Tibial nerve (tissue), 4 donors: Measurements from ENCODE around the gene PADI4. TPM values are rescaled to one million over a fixed set of nuclear protein-coding genes. Genes with fewer than 3 reads are reported as not detected.

Experiments
- DNase-seq, 2 donors: peaks; one replicate each; pipeline ENCODE4 v3.0.0-alpha.2; 2019; ENCODE audit warnings: low spot score in 2 of 2
- H3K27ac ChIP-seq, 4 donors: fragments of 200-600 bp; sonication (generic) in 3 of 4; one replicate each; pipeline ENCODE4 v1.5.1; 2017 to 2019; ENCODE audit warnings: mild to moderate bottlenecking in 1 of 4
- H3K27me3 ChIP-seq, 2 donors: fragments of 200-600 bp; sonication (generic) in 1 of 2; one replicate each; pipeline versions ENCODE4 v1.5.1 to v1.6.0; 2017 to 2019
- H3K36me3 ChIP-seq, 3 donors: fragments of 200-600 bp; sonication (generic); one replicate each; pipeline ENCODE4 v1.5.1; 2018 to 2019
- H3K4me1 ChIP-seq, 4 donors: fragments of 200-600 bp; sonication (generic) in 3 of 4; one replicate each; pipeline ENCODE4 v1.5.1; 2017 to 2019
- H3K4me3 ChIP-seq, 4 donors: fragments of 200-600 bp; sonication (generic) in 3 of 4; one replicate each; pipeline ENCODE4 v1.5.1; 2017 to 2019; ENCODE audit warnings: mild to moderate bottlenecking in 1 of 4, moderate library complexity in 1 of 4
- H3K9me3 ChIP-seq, 4 donors: fragments of 200-600 bp; sonication (generic) in 3 of 4; one replicate each; pipeline ENCODE4 v1.5.1; 2017 to 2019
- EP300 ChIP-seq, 2 donors: sonication (generic); formaldehyde crosslinking; IDR thresholded peaks; one replicate each; pipeline ENCODE4 v1.6.1; 2017; ENCODE audit warnings: antibody characterized with exemption in 2 of 2, mild to moderate bottlenecking in 1 of 2
- POLR2A ChIP-seq, 2 donors: fragments of 450-650 bp; IDR thresholded peaks; one replicate each; pipeline ENCODE4 v1.6.1; 2017; ENCODE audit warnings: antibody characterized with exemption in 2 of 2, mild to moderate bottlenecking in 2 of 2, moderate library complexity in 2 of 2
- WGBS, 2 donors: methylation state at CpG; one replicate each; pipeline ENCODE4 v1.1.5; 2018; 5-methylcytosine and 5-hydroxymethylcytosine counted together
- total RNA-seq, 4 donors: library from RNA; depleted of rRNA; stranded (reverse); fragments of >200 nt; gene quantifications; one replicate each; pipeline ENCODE4 v1.1.0, GENCODE V29; 2016
- TF ChIP-seq, protein P1 (sequence below), 5 experiments: fragments of 200-600 bp in 3 of 5; fragments of 450-650 bp in 2 of 5; sonication (generic) in 3 of 5; IDR thresholded peaks; one replicate each; pipeline ENCODE4 v1.5.1; 2016 to 2019; ENCODE audit warnings: antibody characterized with exemption in 5 of 5, mild to moderate bottlenecking in 3 of 5, moderate library complexity in 2 of 5

Gene PADI4
- total RNA-seq, 4 donors from 2014 or later: not detected

DNA sequence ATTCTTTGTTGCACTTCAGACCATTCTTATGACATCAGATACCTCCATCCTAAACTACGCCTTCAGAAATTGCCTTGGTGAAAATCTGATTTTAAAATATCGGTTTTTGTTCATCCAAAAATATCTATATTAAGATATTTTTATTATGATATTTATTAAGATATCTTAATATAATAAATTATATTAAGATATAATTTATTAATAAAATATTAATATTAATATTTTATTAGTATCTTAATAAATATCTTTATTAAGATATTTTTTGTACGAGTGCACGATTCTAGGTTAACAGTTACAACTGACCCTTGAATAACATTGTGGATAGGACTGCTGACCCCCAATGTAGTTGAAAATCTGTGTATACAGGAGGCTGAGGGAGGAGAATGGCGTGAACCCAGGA lies 20.9 kb downstream of the PADI4 start:
- H3K9me3 ChIP-seq: peaks cover 0 to 11% (median 0%) of the 10 kb centered on the region in 4 donors
- H3K36me3 ChIP-seq: no peaks in the 10 kb centered on the region
- H3K27me3 ChIP-seq: peaks cover 0 to 6% of the 10 kb centered on the region in 2 donors
- no peak overlapping the region for H3K4me3 ChIP-seq
- WGBS, 2 donors: 74 to 84% methylated on average over 5 of the region's 5 CpGs
- DNase-seq: no peak
- no peaks in the 10 kb centered on the region for H3K4me1 ChIP-seq
- H3K27ac ChIP-seq: no peak overlapping the region
- TF ChIP-seq EP300 (IDR thresholded peaks at IDR 0.05) (no peak), POLR2A (IDR thresholded peaks at IDR 0.05) (no peak)
- TF ChIP-seq, protein P1, sequence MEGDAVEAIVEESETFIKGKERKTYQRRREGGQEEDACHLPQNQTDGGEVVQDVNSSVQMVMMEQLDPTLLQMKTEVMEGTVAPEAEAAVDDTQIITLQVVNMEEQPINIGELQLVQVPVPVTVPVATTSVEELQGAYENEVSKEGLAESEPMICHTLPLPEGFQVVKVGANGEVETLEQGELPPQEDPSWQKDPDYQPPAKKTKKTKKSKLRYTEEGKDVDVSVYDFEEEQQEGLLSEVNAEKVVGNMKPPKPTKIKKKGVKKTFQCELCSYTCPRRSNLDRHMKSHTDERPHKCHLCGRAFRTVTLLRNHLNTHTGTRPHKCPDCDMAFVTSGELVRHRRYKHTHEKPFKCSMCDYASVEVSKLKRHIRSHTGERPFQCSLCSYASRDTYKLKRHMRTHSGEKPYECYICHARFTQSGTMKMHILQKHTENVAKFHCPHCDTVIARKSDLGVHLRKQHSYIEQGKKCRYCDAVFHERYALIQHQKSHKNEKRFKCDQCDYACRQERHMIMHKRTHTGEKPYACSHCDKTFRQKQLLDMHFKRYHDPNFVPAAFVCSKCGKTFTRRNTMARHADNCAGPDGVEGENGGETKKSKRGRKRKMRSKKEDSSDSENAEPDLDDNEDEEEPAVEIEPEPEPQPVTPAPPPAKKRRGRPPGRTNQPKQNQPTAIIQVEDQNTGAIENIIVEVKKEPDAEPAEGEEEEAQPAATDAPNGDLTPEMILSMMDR (IDR thresholded peaks at IDR 0.05): no peak

DNA sequence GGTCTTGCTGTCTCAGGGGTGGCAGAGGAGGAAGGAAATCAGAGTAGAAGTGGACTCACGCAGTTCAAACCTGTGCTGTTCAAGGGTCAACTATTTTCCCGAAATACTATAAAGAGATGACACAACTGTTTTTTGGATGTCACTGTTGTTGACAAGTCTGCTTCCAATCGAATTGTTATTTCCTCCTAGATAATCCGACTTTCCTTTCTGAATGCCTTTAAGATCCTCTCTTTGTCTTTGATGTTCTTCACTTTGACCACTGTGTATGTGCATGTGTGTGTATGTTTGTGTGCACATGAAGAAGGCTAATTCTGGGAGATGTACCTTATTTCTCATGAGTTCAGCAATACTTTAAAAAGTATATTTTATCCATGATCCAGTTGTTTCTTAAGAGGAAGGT lies 21.6 kb downstream of the PADI4 start:
- no peak overlapping the region for H3K4me3 ChIP-seq
- WGBS, 2 donors: 77 to 89% methylated on average over 4 of the region's 4 CpGs

DNA sequence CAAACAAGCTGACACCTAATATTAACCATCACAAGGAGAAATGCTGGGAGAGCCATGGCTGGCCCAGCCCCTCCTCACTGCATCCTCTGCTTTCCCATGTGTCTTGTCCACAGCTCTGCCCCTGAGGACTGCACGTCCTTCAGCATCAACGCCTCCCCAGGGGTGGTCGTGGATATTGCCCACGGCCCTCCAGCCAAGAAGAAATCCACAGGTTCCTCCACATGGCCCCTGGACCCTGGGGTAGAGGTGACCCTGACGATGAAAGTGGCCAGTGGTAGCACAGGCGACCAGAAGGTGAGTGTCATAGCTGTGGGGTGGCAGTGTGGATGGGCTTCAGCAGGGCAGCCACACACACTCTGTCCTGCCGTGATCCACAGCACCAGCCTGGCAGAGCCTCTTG lies 22.9 kb downstream of the PADI4 start:
- H3K36me3 ChIP-seq: no peaks in the 10 kb centered on the region
- TF ChIP-seq, protein P1 (IDR thresholded peaks at IDR 0.05): no peak
- TF ChIP-seq POLR2A (IDR thresholded peaks at IDR 0.05) (no peak), EP300 (IDR thresholded peaks at IDR 0.05) (no peak)
- 76 to 83% methylated on average over 7 of the region's 7 CpGs for WGBS, 2 donors

More for the DNA sequence above, 21.6 kb downstream of the PADI4 start:
- TF ChIP-seq EP300 (IDR thresholded peaks at IDR 0.05) (no peak), POLR2A (IDR thresholded peaks at IDR 0.05) (no peak)
- TF ChIP-seq, protein P1 (IDR thresholded peaks at IDR 0.05): no peak
- Histone ChIP-seq H3K4me1 (no peaks in the 10 kb centered on the region), H3K27ac (no peak overlapping the region), H3K9me3 (peaks cover 0 to 11% (median 0%) of the 10 kb centered on the region in 4 donors), H3K36me3 (no peaks in the 10 kb centered on the region), H3K27me3 (peaks cover 0 to 6% of the 10 kb centered on the region in 2 donors)
- no peak for DNase-seq

DNA sequence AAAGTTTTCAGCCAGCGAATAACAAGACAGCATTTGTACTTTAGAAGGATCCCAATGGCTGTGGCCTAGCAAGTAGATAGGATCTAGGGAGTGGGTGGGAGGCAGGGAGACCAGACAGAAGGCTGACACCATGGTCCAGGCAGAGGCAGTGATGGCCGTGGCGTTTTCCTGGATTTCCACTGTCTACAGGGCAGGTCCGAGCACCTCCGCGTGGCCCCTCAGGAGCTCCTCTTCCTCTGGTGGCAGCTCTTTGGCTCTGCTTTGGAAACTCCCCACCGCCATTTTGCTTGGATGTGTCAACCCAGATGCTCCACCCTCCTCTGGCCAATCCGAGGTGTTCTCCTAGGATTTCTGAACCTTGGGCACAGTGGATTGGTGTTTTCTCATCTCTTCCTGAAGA lies 25.1 kb downstream of the PADI4 start:
- peaks cover 0 to 9% of the 10 kb centered on the region in 2 donors for H3K27me3 ChIP-seq
- WGBS, 2 donors: 95 to 96% methylated on average over 8 of the region's 8 CpGs

More for the DNA sequence above, 22.9 kb downstream of the PADI4 start:
- Histone ChIP-seq H3K4me1 (no peaks in the 10 kb centered on the region), H3K4me3 (no peak overlapping the region), H3K27me3 (peaks cover 0 to 8% of the 10 kb centered on the region in 2 donors), H3K27ac (no peak overlapping the region), H3K9me3 (peaks cover 0 to 11% (median 0%) of the 10 kb centered on the region in 4 donors)
- no peak for DNase-seq

More for the DNA sequence above, 25.1 kb downstream of the PADI4 start:
- H3K4me3 ChIP-seq: no peak overlapping the region
- no peaks in the 10 kb centered on the region for H3K4me1 ChIP-seq
- no peak overlapping the region for H3K27ac ChIP-seq
- peaks cover 0 to 11% (median 0%) of the 10 kb centered on the region in 4 donors for H3K9me3 ChIP-seq
- TF ChIP-seq, protein P1 (IDR thresholded peaks at IDR 0.05): no peak
- TF ChIP-seq EP300 (IDR thresholded peaks at IDR 0.05): no peak
- H3K36me3 ChIP-seq: no peaks in the 10 kb centered on the region
- no peak for DNase-seq
